Tibial artery (tissue), 4 donors: Measurements from ENCODE around the gene ETS1.

ENCODE experiments used
- DNase-seq, 2 donors: peaks; one replicate each; pipeline ENCODE4 v3.0.0-alpha.2; 2019
- H3K27ac ChIP-seq, 2 donors: fragments of 200-600 bp; sonication (generic) in 1 of 2; 1 replicate in 1 of 2; 2 replicates in 1 of 2; pipeline ENCODE4 v1.5.1; 2018 to 2019; ENCODE audit warnings: mild to moderate bottlenecking in 1 of 2
- H3K27me3 ChIP-seq, 2 donors: fragments of 200-600 bp; sonication (generic) in 1 of 2; one replicate each; pipeline versions ENCODE4 v1.5.1 to v1.6.0; 2016 to 2019
- H3K36me3 ChIP-seq, 3 donors: fragments of 200-600 bp; sonication (generic) in 2 of 3; one replicate each; pipeline ENCODE4 v1.5.1; 2016 to 2019; ENCODE audit warnings: mild to moderate bottlenecking in 2 of 3
- H3K4me1 ChIP-seq, 4 donors: fragments of 200-600 bp; sonication (generic) in 2 of 4; 1 replicate in 3 of 4; 2 replicates in 1 of 4; pipeline ENCODE4 v1.5.1; 2016 to 2019
- H3K4me3 ChIP-seq, 2 donors: fragments of 200-600 bp; sonication (generic) in 1 of 2; 1 replicate in 1 of 2; 2 replicates in 1 of 2; pipeline ENCODE4 v1.5.1; 2018 to 2019; ENCODE audit warnings: mild to moderate bottlenecking in 2 of 2
- H3K9me3 ChIP-seq, 3 donors: fragments of 200-600 bp; sonication (generic) in 1 of 3; one replicate each; pipeline ENCODE4 v1.5.1; 2016 to 2019
- CTCF ChIP-seq, 2 experiments: fragments of 200-600 bp in 1 of 2; fragments of 450-650 bp in 1 of 2; IDR thresholded peaks; one replicate each; pipeline ENCODE4 v1.5.1; 2017 to 2019; ENCODE audit warnings: antibody characterized with exemption in 2 of 2, mild to moderate bottlenecking in 1 of 2, moderate library complexity in 1 of 2
- intact Hi-C: fragments of 100-400 bp; cut with DNase I; formaldehyde crosslinking; loops from one replicate; pipeline ENCODE4 v1.15.0; 2023; ENCODE audit warnings: low total_unique reads

ETS1 gene

GRCh38 chr11:128596250-128596649, 8.9 kb upstream of the ETS1 start:
- DNase-seq, result no peak
- no peak for TF ChIP-seq CTCF (IDR thresholded peaks at IDR 0.05)
- intact Hi-C loops, result no loop called here

GRCh38 chr11:128595775-128596174, 8.4 kb upstream of the ETS1 start:
- TF ChIP-seq CTCF (IDR thresholded peaks at IDR 0.05), result no peak
- DNase-seq, result no peak
- H3K27me3 ChIP-seq, result peaks cover 0 to 4% of the 10 kb centered on the region in 2 donors
- intact Hi-C loops, result no loop called here
- no peaks in the 10 kb centered on the region for H3K9me3 ChIP-seq
- H3K27ac ChIP-seq, result no peak overlapping the region
- H3K4me3 ChIP-seq, result no peak overlapping the region
- no peaks in the 10 kb centered on the region for H3K36me3 ChIP-seq
- H3K4me1 ChIP-seq, result no peaks in the 10 kb centered on the region

More at GRCh38 chr11:128596250-128596649, 8.9 kb upstream of the ETS1 start:
- no peaks in the 10 kb centered on the region for H3K36me3 ChIP-seq
- H3K4me1 ChIP-seq, result no peaks in the 10 kb centered on the region
- H3K27me3 ChIP-seq, result peaks cover 0 to 4% of the 10 kb centered on the region in 2 donors
- H3K9me3 ChIP-seq, result no peaks in the 10 kb centered on the region
- H3K27ac ChIP-seq, result no peak overlapping the region
- no peak overlapping the region for H3K4me3 ChIP-seq

GRCh38 chr11:128595221-128595620, 7.9 kb upstream of the ETS1 start:
- H3K27ac ChIP-seq, result no peak overlapping the region
- no peaks in the 10 kb centered on the region for H3K36me3 ChIP-seq
- no peaks in the 10 kb centered on the region for H3K9me3 ChIP-seq
- TF ChIP-seq CTCF (IDR thresholded peaks at IDR 0.05), result no peak
- intact Hi-C loops, result no loop called here
- H3K27me3 ChIP-seq, result peaks cover 0 to 4% of the 10 kb centered on the region in 2 donors
- no peak overlapping the region for H3K4me3 ChIP-seq
- H3K4me1 ChIP-seq, result no peaks in the 10 kb centered on the region
- no peak for DNase-seq

GRCh38 chr11:128594226-128594625, 6.9 kb upstream of the ETS1 start:
- no peaks in the 10 kb centered on the region for H3K9me3 ChIP-seq
- no peak overlapping the region for H3K4me3 ChIP-seq
- H3K36me3 ChIP-seq, result no peaks in the 10 kb centered on the region
- H3K27me3 ChIP-seq, result peaks cover 0 to 4% of the 10 kb centered on the region in 2 donors
- no peak for TF ChIP-seq CTCF (IDR thresholded peaks at IDR 0.05)
- intact Hi-C loops, result no loop called here
- H3K27ac ChIP-seq, result no peak overlapping the region
- no peaks in the 10 kb centered on the region for H3K4me1 ChIP-seq
- DNase-seq, result no peak

GRCh38 chr11:128593281-128593680, 5.9 kb upstream of the ETS1 start:
- H3K27me3 ChIP-seq, result peaks cover 0 to 4% of the 10 kb centered on the region in 2 donors
- intact Hi-C loops, result no loop called here
- no peak for DNase-seq

More at GRCh38 chr11:128593281-128593680, 5.9 kb upstream of the ETS1 start:
- H3K36me3 ChIP-seq, result no peaks in the 10 kb centered on the region
- no peaks in the 10 kb centered on the region for H3K4me1 ChIP-seq
- H3K27ac ChIP-seq, result no peak overlapping the region
- no peak overlapping the region for H3K4me3 ChIP-seq
- no peaks in the 10 kb centered on the region for H3K9me3 ChIP-seq
- TF ChIP-seq CTCF (IDR thresholded peaks at IDR 0.05), result no peak
